A549 (cell line): Measurements from ENCODE around the gene PDCD4. TPM values are rescaled to one million over a fixed set of nuclear protein-coding genes. Genes with fewer than 3 reads are reported as not detected.

Source experiments
- ATAC-seq, 2 experiments: fragments of 200-7000 bp in 1 of 2; fragments of >200 bp in 1 of 2; cut with Nextera tagmentation in 1 of 2; cut with Tn5 transposase in 1 of 2; 3 replicates each; pipeline versions ENCODE4 v1.8.0 to v1.9.1; 2018 to 2020; ENCODE audit warnings: mild to moderate bottlenecking in 1 of 2, moderate library complexity in 1 of 2
- CTCF ChIA-PET: fragments of 300-600 bp; sonication (Branson Sonifier 250); formaldehyde crosslinking; extraction: SDS; loops from one replicate; lab custom pipeline; 2021; ENCODE audit warnings: antibody characterized with exemption, inconsistent platforms; lab: Yijun Ruan, JAX
- POLR2A ChIA-PET: fragments of 350-600 bp; formaldehyde crosslinking; extraction: SDS; loops from one replicate; lab custom pipeline; 2021; ENCODE audit warnings: antibody characterized with exemption, inconsistent platforms; lab: Yijun Ruan, JAX
- DNase-seq, 2 experiments: peaks; one replicate each; pipeline versions ENCODE4 v3.0.0 to v3.0.0-alpha.2; 2011 to 2016; ENCODE audit warnings: low read depth in 1 of 2, low spot score in 1 of 2
- FAIRE-seq: peaks from 2 replicates; lab custom pipeline; 2011; peaks lifted over from hg19 to GRCh38; lab: Jason Lieb, UNC
- H3K27ac ChIP-seq, 2 experiments: fragments of >200 bp; sonication (Bioruptor Twin); formaldehyde crosslinking; 3 replicates each; pipeline ENCODE4 v1.5.1; 2016 to 2017
- H3K4me1 ChIP-seq: fragments of >200 bp; sonication (Bioruptor Twin); formaldehyde crosslinking; 3 replicates; pipeline ENCODE4 v1.6.1; 2016
- H3K4me2 ChIP-seq: fragments of >200 bp; sonication (Bioruptor Twin); formaldehyde crosslinking; 3 replicates; pipeline ENCODE4 v1.6.1; 2016
- H3K4me3 ChIP-seq: fragments of >200 bp; sonication (Bioruptor Twin); formaldehyde crosslinking; 3 replicates; pipeline ENCODE4 v1.5.1; 2016
- H3K9me3 ChIP-seq: fragments of >200 bp; sonication (Bioruptor Twin); formaldehyde crosslinking; 3 replicates; pipeline ENCODE4 v1.6.1; 2016
- CEBPB ChIP-seq, 2 experiments: fragments of >200 bp in 1 of 2; sonication (Bioruptor Twin) in 1 of 2; formaldehyde crosslinking in 1 of 2; IDR thresholded peaks; 2 replicates each; pipeline ENCODE4 v1.6.1; 2012 to 2016
- CTCF ChIP-seq: fragments of >200 bp; sonication (Bioruptor Twin); formaldehyde crosslinking; IDR thresholded peaks from 3 replicates; pipeline ENCODE4 v1.5.1; 2016
- E2F6 ChIP-seq: IDR thresholded peaks from 2 replicates; pipeline ENCODE4 v1.6.1; 2012; ENCODE audit warnings: low read depth, borderline replicate concordance
- ELK1 ChIP-seq: fragments of 150-350 bp; IDR thresholded peaks from 2 replicates; pipeline ENCODE4 v1.6.1; 2014; ENCODE audit warnings: low read depth, mild to moderate bottlenecking, low read length
- EP300 ChIP-seq, 2 experiments: fragments of >200 bp; sonication (Bioruptor Twin); formaldehyde crosslinking; IDR thresholded peaks; 2 replicates in 1 of 2; 3 replicates in 1 of 2; pipeline ENCODE4 v1.6.1; 2016 to 2017
- ESRRA ChIP-seq: fragments of 150-350 bp; IDR thresholded peaks from 2 replicates; pipeline ENCODE4 v1.6.1; 2014; ENCODE audit warnings: mild to moderate bottlenecking, low read length, borderline replicate concordance
- FOXS1 ChIP-seq: fragments of 250-450 bp; sonication (Bioruptor Pico); IDR thresholded peaks from 2 replicates; pipeline ENCODE4 v1.5.0; 2020; ENCODE audit warnings: mild to moderate bottlenecking, moderate library complexity
- GATA3 ChIP-seq: IDR thresholded peaks from 2 replicates; pipeline ENCODE4 v1.6.1; 2012; ENCODE audit warnings: borderline replicate concordance
- HOXB13 ChIP-seq: fragments of 250-450 bp; sonication (Bioruptor Pico); IDR thresholded peaks from 2 replicates; pipeline ENCODE4 v1.5.0; 2020; ENCODE audit warnings: low read depth, mild to moderate bottlenecking, moderate library complexity
- HOXB5 ChIP-seq: fragments of 250-450 bp; sonication (Bioruptor Pico); IDR thresholded peaks from 2 replicates; pipeline ENCODE4 v1.5.0; 2020; ENCODE audit warnings: mild to moderate bottlenecking, moderate library complexity
- JUN ChIP-seq, 2 experiments: fragments of >200 bp; sonication (Bioruptor Twin); formaldehyde crosslinking; IDR thresholded peaks; 2 replicates in 1 of 2; 3 replicates in 1 of 2; pipeline ENCODE4 v1.6.1; 2016 to 2017
- MAZ ChIP-seq: fragments of 150-350 bp; IDR thresholded peaks from 2 replicates; pipeline ENCODE4 v1.6.1; 2014; ENCODE audit warnings: antibody characterized with exemption, low read depth, low read length, borderline replicate concordance
- MYC ChIP-seq: IDR thresholded peaks from 2 replicates; pipeline ENCODE4 v1.6.1; 2012; ENCODE audit warnings: mild to moderate bottlenecking, inconsistent platforms, low read length, improper control_type of control experiment, borderline replicate concordance
- NPAS2 ChIP-seq: fragments of 250-450 bp; sonication (Bioruptor Pico); IDR thresholded peaks from 2 replicates; pipeline ENCODE4 v1.8.0; 2022; ENCODE audit warnings: mild to moderate bottlenecking, moderate library complexity, borderline replicate concordance
- PHF8 ChIP-seq: fragments of 200-600 bp; sonication (generic); IDR thresholded peaks from 2 replicates; pipeline ENCODE4 v1.6.1; 2016; ENCODE audit warnings: low read depth, mild to moderate bottlenecking, antibody characterized with exemption, moderate library complexity, borderline replicate concordance
- POLR2A ChIP-seq: IDR thresholded peaks from 2 replicates; pipeline ENCODE4 v1.6.1; 2012; ENCODE audit warnings: mild to moderate bottlenecking, low read length
- RFX5 ChIP-seq: fragments of 450-650 bp; IDR thresholded peaks from 2 replicates; pipeline ENCODE4 v1.7.1; 2014; ENCODE audit warnings: antibody characterized with exemption, mild to moderate bottlenecking, moderate library complexity
- SMC3 ChIP-seq: fragments of >200 bp; sonication (Bioruptor Twin); formaldehyde crosslinking; IDR thresholded peaks from 3 replicates; pipeline ENCODE4 v1.6.1; 2018; ENCODE audit warnings: inconsistent platforms
- SREBF2 ChIP-seq: fragments of 450-650 bp; IDR thresholded peaks from 2 replicates; pipeline ENCODE4 v1.6.1; 2014; ENCODE audit warnings: mild to moderate bottlenecking, moderate library complexity
- ZFP36 ChIP-seq: fragments of 450-650 bp; IDR thresholded peaks from 2 replicates; pipeline ENCODE4 v1.6.1; 2014; ENCODE audit warnings: borderline replicate concordance; ENCODE audit not compliant: partially characterized antibody
- WGBS: methylation state at CpG from one replicate; pipeline ENCODE4 v1.1.6; 2017; ENCODE audit errors: missing lambda C conversion rate; 5-methylcytosine and 5-hydroxymethylcytosine counted together
- polyA plus RNA-seq, 4 experiments: library from polyadenylated mRNA; depleted of rRNA in 3 of 4; stranded (reverse); fragments of >200 nt; fragmentation: RNase III in 1 of 4; extraction: RNeasy Plus Mini Kit Qiagen cat#74134 plus additional on column Dnase treatment in 1 of 4; gene quantifications; 2 replicates in 3 of 4; 3 replicates in 1 of 4; pipeline ENCODE4 v1.2.3, GENCODE V29; 2011 to 2017

Gene PDCD4
- polyA plus RNA-seq, 2 of the 4 experiments (the other 2 are of a cell fraction) = 42.7 to 71.4 TPM

- TF ChIP-seq CEBPB (IDR thresholded peaks at IDR 0.05) (peak in 1 of 2 experiments; percentile 32; a peak in 1 of 4 replicates), POLR2A (no peak), GATA3 (no peak), MYC (no peak), ELK1 (no peak), JUN (IDR thresholded peaks at IDR 0.05) (no peak), HOXB5 (CRISPR knock-in tag) (no peak), ZFP36 (no peak), SREBF2 (no peak)
These were observed 21.9 kb downstream of the PDCD4 start (continued) for GRCh38 chr10:110893559-110894179.

GRCh38 chr10:110897184-110897583, 25.5 kb downstream of the PDCD4 start:
- ChIA-PET CTCF (interaction anchor here (1.1 to 2.6 kb wide), 7 partner anchors 10 to 288 kb away, joined by 3 to 10 read pairs (median 7); no protein-coding TSS in a partner anchor), POLR2A (interaction anchor here (1.2 kb wide), 1 partner anchor 22 kb away, joined by 6 read pairs; the partner anchor contains the start of genes BBIP1 and SHOC2)
- Histone ChIP-seq H3K9me3 (no peaks in the 10 kb centered on the region), H3K4me2 (no peak overlapping the region), H3K4me3 (no peak overlapping the region), H3K4me1 (peaks cover 13% of the 10 kb centered on the region), H3K27ac (no peak overlapping the region)
- DNase-seq (no peak), FAIRE-seq (no peak), ATAC-seq (no peak)
- 92% methylated on average over 1 of the region's 1 CpG for WGBS
- no peak for TF ChIP-seq NPAS2 (CRISPR knock-in tag)
- TF ChIP-seq CTCF = no peak
- no peak for TF ChIP-seq MAZ
- TF ChIP-seq E2F6 = no peak
- no peak for TF ChIP-seq SMC3
- TF ChIP-seq JUN (IDR thresholded peaks at IDR 0.05) = no peak
- no peak for TF ChIP-seq EP300 (IDR thresholded peaks at IDR 0.05)
- no peak for TF ChIP-seq HOXB13 (CRISPR knock-in tag)
- TF ChIP-seq FOXS1 = no peak
- TF ChIP-seq ELK1 = no peak
- no peak for TF ChIP-seq PHF8
- no peak for TF ChIP-seq SREBF2
- TF ChIP-seq ESRRA = no peak
- TF ChIP-seq RFX5 = no peak
